Jurkat, Clone E6-1 (cell line): ENCODE measurements around the gene ETNK1.
"Not testable (repeated sequence)": the region's sequence is repeated elsewhere in the genome, so short reads cannot be mapped to it uniquely, and the experiment has no call there.

Source experiments
- DNase-seq: peaks from one replicate; pipeline ENCODE4 v3.0.0-alpha.2; 2011; ENCODE audit warnings: low read depth, low spot score
- H3K4me3 ChIP-seq: 2 replicates; pipeline ENCODE4 v1.5.1; 2011; ENCODE audit warnings: mild to moderate bottlenecking, low read length, control low read depth, moderate library complexity

The ETNK1 gene

DNA sequence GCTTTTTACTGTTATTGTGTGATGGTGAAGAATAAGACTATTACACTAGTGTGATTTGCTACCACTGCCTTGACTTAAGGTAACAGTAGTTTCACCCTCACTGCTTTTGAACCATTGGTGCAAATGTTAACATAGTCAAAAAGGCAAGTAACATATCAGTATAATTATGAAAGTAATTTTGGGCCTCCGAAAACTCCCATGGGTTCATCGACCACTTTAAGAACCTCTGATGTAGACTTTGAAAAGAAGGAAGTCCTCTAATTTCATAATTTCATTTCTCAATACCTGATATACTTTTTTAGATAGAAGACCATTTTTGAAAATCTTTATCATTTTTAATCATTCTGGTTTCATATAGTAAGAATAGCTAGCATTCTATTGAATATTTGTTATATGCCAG, 57.7 kb downstream of the ETNK1 start:
- no peak overlapping the region for H3K4me3 ChIP-seq
- DNase-seq = no peak

DNA sequence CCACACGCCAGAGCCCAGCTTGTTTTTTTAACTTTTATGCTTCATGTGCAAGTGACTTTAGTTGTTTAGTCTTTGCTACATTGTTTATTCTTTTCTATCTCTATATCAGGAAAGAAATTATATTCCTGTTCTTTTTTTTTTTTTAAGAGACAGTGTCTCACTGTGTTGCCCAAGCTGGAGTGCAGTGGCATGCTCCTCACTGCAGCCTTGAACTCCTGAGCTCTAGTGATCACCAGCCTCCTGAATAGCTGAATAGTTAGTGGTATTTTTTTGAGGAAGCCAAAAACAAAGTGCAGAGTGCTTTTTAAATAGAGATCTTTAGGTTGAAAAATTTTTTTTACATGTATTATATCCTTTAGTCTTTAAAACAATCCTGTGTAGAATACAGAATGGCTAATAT, 58.2 kb downstream of the ETNK1 start:
- DNase-seq = no peak

DNA sequence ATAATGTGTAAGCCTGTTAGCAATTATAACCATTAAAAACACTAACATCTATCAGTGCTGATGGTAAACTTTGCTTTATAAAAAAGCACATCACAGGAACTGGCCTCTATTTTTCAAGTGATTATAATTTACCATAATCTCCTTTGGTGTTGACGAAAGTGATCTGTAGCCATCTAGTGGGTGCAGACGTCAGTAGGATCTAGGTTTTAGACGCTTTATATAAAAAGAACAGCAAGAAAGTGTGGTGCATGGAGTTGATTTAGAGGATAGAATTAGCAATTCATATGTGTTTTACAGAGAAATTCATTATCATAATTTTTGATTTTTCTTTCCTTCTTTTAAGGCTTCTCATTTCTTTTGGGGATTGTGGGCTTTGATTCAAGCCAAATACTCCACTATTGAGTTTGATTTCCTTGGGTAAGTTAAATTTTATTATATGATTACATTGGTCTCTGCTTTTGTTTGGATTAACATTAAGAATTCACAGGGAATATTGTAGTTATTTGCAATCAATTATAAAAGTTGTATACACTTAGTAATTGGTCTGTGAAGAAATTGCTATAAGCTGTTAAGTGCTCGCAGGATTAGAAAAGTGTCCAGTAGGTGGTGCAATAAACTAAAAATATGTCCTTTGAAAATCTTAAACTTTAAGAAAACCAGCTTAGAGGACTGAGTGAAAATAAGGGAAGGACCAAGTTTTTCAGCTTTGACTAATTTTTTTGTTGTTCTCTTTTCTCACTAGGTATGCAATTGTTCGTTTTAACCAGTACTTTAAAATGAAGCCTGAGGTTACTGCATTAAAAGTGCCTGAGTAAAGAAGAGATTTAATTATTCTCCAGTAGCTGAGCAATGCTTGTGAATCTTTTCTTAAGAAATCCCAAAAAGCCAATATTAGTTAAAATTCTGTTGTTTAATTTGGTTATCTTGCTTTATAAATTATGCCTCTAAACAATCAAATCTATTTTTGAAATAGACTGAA, 59.5 kb downstream of the ETNK1 start:
- no peak overlapping the region for H3K4me3 ChIP-seq
- DNase-seq = peak; percentile 42

More for the DNA sequence above, 58.2 kb downstream of the ETNK1 start:
- no peak overlapping the region for H3K4me3 ChIP-seq

DNA sequence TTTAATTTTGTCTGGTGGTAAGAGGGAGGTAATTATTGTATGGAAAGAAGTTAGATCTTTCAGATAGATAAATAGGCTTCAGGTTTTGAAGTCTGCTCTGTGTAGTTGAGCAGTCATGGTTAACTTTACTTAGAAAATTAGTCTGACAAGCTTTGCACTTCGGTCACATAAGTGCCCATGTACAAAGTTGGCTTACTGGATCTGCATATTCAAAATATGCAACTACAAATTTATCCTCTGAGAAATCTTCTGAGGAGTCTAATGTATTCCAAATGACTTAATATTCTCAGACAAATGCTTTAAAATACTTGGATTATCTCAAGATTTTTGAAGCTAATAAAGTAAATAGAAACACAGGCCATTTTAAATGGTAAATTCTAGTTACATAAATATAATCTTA, 61.2 kb downstream of the ETNK1 start:
- DNase-seq = no peak
- H3K4me3 ChIP-seq = no peak overlapping the region

DNA sequence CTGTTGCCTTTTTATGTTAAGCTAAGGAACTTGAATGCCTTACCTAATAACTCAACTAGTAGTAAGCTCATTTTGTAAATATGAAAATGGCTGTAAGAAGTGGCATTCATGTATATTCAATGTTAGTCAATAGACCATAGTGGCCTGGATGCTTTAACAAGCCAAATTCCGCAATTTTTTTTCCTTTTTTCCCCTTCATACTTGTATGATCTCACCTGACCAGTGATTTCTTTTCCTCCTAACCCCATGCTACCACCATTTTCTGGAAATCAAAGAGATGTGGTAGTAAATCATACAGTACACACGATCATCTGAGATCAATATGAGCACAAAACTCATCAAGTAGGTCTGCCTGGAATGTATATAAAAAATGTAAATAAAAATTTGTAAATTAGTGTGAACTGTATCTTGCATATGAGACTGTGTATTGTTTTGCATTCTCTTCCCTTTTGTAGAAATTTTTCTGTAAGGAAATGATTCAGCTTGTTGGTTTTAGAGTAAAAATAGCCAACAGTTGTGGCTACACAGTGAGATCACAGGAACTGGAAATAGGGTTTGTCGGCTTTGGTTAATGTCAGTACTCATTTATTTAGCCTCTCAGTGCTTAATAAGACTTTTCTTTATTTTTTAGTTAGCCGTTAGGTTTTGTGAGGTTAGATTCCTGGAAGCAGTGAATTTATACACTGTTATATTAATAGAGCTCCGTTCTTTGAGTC, 62.5 kb downstream of the ETNK1 start:
- DNase-seq = no peak
- H3K4me3 ChIP-seq = no peak overlapping the region

DNA sequence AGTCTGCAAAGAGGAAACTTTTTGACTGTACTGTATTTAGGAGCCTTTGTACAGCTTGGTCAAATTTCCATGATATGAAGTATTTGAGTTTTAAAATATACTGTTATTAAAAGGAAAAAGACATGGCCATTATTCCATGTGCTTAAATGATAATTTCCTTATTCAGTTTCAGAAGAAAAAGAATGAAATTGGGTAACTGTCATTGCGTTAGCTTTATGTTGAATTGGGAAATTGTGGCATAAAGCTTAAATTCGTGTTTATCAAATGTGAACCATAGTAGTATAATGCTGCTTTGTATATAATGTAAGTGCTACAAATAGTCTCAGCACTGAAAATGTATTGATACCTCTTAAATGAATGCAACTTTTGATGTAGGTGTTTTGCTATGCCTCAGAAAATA, 64.9 kb downstream of the ETNK1 start:
- no peak for DNase-seq

DNA sequence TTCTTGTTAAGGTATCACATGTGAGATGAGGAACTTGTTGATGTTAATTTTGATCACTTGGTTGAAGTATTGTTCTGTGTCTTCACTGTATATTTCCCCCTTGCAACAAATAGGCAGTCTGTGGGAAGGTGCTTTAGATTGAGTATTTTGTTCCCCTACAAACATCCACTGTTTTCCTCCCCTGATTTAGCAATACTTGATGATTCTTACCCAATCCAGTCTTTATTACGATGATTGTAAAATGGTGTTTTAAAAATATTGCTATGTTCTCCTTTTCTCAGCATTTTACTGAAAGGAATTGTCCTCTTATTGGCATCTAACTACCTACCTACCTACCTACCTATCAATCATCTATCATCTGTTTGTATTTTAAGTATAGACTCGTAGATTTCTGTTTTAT, 66.3 kb downstream of the ETNK1 start:
- DNase-seq = no peak
- no peak overlapping the region for H3K4me3 ChIP-seq

More for the DNA sequence above, 64.9 kb downstream of the ETNK1 start:
- no peak overlapping the region for H3K4me3 ChIP-seq

DNA sequence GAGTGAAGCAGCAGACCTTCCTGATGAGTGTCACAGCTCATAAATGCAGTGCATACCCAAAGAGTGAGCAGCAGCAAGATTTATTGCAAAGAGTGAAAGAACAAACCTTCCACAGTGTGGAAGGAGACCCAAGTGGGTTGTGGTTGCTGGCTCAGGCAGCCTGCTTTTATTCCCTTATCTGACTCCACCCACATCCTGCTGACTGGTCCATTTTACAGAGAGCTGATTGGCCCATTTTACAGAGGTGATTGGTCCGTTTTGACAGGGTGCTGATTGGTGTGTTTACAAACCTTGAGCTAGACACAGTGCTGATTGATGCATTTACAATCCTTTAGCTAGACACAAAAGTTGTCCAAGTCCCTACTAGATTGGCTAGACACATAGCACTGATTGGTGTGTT, 67.5 kb downstream of the ETNK1 start:
- DNase-seq, H3K4me3 ChIP-seq: not testable (repeated sequence)

DNA sequence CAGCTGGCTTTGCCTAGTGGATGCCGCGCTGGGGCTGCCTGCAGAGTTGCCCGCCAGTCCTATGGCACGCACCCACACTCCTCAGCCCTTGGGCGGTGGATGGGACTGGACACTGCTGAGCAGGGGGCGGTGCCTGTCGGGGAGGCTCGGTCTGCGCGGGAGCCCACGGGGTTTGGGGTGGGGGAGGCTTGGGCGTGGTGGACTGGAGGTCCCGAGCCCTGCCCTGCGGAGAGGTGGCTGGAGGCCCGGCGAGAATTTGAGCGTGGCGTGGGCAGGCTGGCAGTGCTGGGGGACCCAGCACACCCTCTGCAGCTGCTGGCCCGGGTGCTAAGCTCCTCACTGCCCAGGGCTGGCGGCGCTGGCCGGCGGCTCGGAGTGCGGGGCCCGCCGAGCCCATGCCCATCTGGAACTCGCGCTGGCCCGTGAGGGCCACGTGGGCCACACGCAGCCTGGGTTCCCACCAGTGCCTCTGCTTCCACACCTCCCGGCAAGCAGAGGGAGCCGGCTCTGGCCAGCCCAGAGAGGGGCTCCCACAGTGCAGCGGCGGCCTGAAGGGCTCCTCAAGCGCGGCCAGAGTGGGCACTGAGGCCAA, 68.1 kb downstream of the ETNK1 start:
- H3K4me3 ChIP-seq = no peak overlapping the region
- no peak for DNase-seq

DNA sequence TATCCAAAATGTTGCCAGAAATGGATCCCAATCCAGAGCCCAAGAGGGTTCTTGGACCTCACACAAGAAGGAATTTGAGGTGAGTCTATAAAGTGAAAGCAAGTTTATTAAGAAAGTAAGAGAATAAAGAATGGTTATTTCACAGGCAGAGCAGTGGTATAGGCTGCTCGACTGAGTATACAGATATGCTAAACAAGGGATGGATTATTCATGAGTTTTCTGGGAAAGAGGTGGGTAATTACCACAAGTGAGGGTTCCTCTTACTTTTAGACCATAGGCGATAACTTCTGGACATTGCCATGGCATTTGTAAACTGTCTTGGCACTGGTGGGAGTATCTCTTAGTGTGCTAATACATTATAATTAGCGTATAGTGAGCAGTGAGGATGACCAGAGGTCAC, 73.6 kb downstream of the ETNK1 start:
- no peak for DNase-seq
- no peak overlapping the region for H3K4me3 ChIP-seq

DNA sequence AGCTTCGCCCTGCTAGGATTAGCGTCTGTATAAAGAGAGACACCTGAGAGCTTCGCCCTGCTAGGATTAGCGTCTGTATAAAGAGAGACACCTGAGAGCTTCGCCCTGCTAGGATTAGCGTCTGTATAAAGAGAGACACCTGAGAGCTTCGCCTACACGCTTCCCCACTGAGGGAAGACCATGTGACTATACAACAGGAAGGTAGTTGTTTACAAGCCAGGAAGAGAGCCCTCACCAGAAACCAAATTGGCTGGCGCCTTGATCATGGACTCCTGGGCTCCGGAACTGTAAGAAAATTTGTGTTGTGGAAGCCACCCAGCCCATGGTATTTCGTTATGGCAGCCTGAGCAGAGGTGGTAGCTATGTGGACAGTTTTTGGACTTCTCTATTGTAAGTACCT, 74.7 kb downstream of the ETNK1 start:
- DNase-seq, H3K4me3 ChIP-seq: not testable (repeated sequence)

DNA sequence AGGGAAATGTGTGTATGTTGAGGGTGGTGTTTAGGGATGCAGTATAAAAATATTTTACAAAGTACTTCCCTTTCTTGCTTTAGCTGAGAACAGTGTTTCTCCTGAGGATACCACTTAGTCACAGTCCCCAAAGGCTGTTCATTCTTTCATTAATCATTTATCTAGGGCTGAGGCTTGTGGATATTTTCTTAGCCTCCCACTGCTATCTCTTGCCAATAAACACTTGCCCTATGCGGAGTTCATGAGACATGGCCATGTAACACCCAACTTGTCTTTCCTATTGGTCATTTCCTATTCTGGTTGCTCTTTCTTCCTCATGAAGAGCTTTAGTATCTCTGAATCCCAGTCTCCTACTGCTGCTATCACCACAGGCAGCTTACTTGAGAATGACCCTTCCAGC, 75.1 kb downstream of the ETNK1 start:
- H3K4me3 ChIP-seq = no peak overlapping the region
- no peak for DNase-seq

DNA sequence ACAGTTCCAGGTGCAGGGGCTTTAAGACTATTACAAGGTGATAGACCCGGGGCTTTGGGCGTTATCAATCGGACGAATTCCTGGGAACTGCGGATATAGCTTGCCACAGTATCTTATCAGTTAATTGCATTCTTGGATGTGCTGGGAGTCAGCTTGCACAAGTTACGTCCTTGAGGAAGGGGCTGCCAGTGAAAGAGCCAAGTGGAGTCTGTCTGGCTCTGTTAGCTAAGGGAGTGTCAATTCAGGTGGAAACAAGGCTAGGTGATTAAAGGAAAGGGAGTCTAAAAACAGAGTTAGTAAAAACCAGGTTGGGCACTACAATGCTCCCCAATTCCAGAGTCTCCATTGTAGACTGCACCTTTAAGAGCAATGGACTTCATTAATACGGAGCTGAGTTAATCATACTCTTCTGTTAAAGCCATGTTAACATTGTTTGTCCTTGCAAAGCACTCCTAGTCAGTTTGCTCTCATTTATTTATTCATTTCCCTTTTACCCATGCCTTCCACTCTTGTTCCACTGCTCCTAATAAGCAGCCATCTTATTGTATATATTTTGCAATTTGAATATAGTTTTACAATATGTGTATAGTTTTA, 76.3 kb downstream of the ETNK1 start:
- not testable (repeated sequence) for H3K4me3 ChIP-seq, DNase-seq

DNA sequence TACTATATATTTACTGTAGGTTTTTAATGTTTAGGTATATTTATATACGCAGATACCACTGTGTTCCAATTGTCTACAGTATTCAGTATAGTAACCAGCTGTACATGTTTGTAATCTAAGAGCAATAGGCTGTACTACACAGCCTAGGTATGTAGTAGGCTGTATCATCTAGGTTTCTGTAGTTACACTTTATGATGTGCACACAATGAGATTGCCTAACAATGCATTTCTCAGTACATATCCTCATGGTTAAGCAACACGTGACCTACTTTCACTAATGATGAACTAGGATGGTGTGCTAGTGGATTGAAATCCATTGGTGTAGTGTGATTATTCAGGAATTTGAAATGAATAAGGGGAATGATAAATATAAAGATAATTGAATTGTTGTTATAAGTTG, 77.7 kb downstream of the ETNK1 start:
- DNase-seq = no peak
- no peak overlapping the region for H3K4me3 ChIP-seq

DNA sequence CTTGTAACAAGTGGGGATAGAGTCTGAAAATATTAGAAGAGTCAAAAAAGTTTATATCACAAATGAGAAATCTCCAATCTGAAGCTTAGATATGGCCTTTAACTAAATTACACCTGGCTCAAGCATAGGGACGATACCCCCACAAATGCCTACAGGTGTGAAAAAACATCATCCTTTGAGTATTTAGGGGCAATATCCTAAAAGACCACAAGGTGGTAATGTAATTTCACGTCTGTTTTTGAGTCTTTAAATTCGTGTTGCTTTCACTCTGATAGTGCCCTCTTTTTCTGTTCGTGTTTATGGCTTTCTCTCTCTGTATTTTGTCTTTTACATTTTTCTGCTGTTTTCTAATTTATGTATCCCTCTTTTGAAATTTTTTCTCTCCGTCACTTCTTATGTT, 84.3 kb downstream of the ETNK1 start:
- no peak overlapping the region for H3K4me3 ChIP-seq

DNA sequence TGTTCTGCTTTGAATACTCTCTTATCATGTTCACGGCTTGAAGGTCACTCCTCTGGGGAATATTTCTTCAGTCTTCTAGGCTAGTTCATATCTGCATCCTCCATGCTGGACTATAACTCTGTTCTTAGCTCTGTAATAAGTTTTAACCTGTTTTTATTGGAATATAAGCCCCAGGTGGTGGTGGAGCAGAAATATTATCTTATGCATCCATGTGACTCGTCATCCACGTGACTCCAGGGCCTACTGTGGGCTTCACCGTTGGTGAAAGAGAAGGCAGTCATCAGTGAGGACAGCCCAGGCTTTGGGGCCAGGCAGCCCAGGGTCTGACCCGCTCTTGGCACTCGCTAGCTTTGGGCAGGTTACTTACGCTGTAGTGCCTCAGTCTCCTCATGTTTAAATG, 87.1 kb downstream of the ETNK1 start:
- DNase-seq = no peak
- H3K4me3 ChIP-seq = no peak overlapping the region

More for the DNA sequence above, 84.3 kb downstream of the ETNK1 start:
- peak; percentile 34 for DNase-seq

DNA sequence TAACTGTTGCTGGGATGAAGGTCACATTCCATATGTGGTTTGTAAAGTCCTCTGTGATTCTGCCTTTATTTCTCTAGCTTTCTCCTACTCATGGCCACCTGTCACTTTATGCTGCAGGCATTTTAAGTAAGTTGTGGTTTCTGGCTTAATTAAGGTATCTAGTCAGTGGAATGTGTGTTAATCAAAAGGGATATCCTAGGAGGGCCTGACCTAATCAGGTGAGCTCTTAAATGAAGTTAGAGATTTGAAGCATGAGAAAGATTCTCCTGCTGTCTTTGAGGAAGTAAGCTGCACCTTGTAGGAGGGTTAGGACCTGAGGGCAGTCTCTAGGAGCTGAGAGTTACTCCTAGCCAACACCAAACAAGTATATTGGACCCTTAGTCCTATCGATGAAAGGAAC, 90.3 kb downstream of the ETNK1 start:
- DNase-seq = no peak
- no peak overlapping the region for H3K4me3 ChIP-seq

DNA sequence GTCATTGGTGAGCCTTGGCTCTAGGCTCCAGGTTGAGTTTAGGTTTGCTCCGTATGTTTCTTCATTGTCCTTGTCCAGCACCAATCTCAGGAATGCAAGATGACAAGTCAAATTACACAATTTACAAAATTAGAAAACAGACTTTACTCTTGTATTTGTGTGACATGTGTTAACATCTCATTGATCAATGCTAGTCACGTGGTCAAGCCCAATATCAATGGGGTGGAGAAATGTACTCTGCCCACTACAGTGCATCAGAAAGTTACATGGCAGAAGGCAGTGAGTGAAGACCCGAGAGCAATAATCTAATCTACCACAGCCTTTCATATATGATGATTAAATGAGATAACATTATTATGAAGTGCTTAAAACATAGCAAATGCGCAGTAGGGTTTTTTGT, 94.8 kb downstream of the ETNK1 start:
- H3K4me3 ChIP-seq = no peak overlapping the region
- no peak for DNase-seq

DNA sequence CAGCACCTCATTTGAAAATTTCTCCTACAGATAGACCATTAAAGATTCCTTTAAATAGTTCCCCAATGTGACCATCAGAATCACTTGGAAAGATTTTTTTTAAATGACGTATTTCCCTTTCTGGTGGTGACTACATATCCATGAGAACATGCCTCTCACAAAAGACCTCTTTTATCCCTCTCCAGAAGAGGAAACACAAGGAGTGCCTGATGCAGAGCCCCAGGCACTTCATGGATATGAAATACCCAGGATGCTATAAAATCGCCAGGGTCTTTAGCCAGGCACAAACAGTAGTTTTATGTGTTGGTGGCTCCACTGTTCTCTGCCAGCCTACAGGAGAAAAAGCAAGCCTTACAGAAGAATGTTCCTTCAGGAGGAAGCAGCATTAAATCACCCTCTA, 97.1 kb downstream of the ETNK1 start:
- DNase-seq = no peak
- no peak overlapping the region for H3K4me3 ChIP-seq

DNA sequence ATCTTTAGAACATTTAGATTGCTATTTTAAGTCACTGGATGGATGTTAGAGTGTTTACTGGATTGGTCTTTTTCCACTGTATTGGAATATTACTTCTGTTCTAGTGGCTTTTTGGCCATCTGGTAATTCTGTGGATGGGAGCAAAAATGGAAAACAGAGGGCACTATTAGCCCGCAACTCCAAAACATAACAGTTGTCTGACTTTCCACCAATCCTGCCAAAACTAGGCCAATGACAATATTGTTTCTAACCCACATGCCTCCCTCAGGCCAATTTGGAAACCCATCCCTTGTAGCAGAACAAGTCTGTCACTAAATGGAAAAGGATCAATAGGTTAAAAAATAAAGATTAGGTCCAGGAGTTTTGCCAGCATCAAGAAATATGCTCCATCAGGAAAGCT, 97.8 kb downstream of the ETNK1 start:
- no peak overlapping the region for H3K4me3 ChIP-seq
- no peak for DNase-seq
